NB4 (cell line): ENCODE measurements around the gene OR6X1.

Experiments
- POLR2A ChIP-seq: IDR thresholded peaks from 2 replicates; pipeline ENCODE4 v1.6.1; 2011; ENCODE audit warnings: mild to moderate bottlenecking; ENCODE audit not compliant: insufficient read length; ENCODE audit errors: extremely low read depth
- TF ChIP-seq, protein P1 (sequence below): IDR thresholded peaks from one replicate; pipeline ENCODE4 v1.5.1; 2012; ENCODE audit warnings: low read depth, low read length

DNA sequence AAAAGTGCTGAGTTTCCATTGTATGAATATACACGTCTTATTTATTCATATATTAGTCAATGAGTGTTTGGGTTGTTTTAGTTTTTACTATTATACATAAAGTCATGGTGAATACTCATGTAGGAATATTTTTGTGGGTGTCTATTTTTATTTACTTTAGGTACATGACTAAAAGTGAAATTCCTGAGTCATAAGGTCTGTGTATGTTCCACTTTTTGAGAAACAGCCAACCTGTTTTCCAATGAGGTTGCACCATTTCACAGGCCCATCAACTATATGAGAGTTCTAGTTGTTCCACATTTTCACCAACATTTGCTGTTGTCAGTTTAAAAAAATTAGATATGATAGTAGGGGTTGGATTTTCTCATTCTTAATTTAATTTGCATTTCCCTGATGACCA is 6.6 kb upstream of the OR6X1 start:
- TF ChIP-seq, protein P1, sequence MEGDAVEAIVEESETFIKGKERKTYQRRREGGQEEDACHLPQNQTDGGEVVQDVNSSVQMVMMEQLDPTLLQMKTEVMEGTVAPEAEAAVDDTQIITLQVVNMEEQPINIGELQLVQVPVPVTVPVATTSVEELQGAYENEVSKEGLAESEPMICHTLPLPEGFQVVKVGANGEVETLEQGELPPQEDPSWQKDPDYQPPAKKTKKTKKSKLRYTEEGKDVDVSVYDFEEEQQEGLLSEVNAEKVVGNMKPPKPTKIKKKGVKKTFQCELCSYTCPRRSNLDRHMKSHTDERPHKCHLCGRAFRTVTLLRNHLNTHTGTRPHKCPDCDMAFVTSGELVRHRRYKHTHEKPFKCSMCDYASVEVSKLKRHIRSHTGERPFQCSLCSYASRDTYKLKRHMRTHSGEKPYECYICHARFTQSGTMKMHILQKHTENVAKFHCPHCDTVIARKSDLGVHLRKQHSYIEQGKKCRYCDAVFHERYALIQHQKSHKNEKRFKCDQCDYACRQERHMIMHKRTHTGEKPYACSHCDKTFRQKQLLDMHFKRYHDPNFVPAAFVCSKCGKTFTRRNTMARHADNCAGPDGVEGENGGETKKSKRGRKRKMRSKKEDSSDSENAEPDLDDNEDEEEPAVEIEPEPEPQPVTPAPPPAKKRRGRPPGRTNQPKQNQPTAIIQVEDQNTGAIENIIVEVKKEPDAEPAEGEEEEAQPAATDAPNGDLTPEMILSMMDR: no peak
- TF ChIP-seq POLR2A: no peak
